ENCODE measurements around the gene KLHDC4. TPM values are rescaled to one million over a fixed set of nuclear protein-coding genes. Genes with fewer than 3 reads are reported as not detected.

The KLHDC4 gene
- total RNA-seq, 1 donor from 2014 or later = 36.4 TPM

GRCh38 chr16:87697792-87698191 is 68.0 kb downstream of the KLHDC4 start:
- no peak for DNase-seq

GRCh38 chr16:87697256-87697655 is 68.5 kb downstream of the KLHDC4 start:
- no peak for DNase-seq

GRCh38 chr16:87696726-87697125 is 69.1 kb downstream of the KLHDC4 start:
- DNase-seq = no peak

- DNase-seq = no peak
Observed at GRCh38 chr16:87695534-87695933, 70.3 kb downstream of the KLHDC4 start.

GRCh38 chr16:87694441-87695125 is 71.2 kb downstream of the KLHDC4 start:
- no peak for DNase-seq

- no peak for DNase-seq
Observed at GRCh38 chr16:87693827-87694226, 72.0 kb downstream of the KLHDC4 start.

GRCh38 chr16:87692756-87693155 is 73.0 kb downstream of the KLHDC4 start:
- DNase-seq = no peak

GRCh38 chr16:87692176-87692575 is 73.6 kb downstream of the KLHDC4 start:
- no peak for DNase-seq

GRCh38 chr16:87691686-87692079 is 74.1 kb downstream of the KLHDC4 start:
- no peak for DNase-seq

GRCh38 chr16:87690911-87691685 is 74.7 kb downstream of the KLHDC4 start:
- DNase-seq = no peak

GRCh38 chr16:87689956-87690465 is 75.8 kb downstream of the KLHDC4 start:
- no peak for DNase-seq

GRCh38 chr16:87688876-87689815 is 76.6 kb downstream of the KLHDC4 start:
- DNase-seq = no peak

GRCh38 chr16:87687998-87688529 is 77.7 kb downstream of the KLHDC4 start:
- DNase-seq = no peak

GRCh38 chr16:87687126-87687910 is 78.5 kb downstream of the KLHDC4 start:
- DNase-seq = no peak

- DNase-seq = no peak
Observed at GRCh38 chr16:87686697-87687096, 79.1 kb downstream of the KLHDC4 start.

- DNase-seq = no peak
Observed at GRCh38 chr16:87685766-87686165, 80.0 kb downstream of the KLHDC4 start.

- DNase-seq = no peak
Observed at GRCh38 chr16:87685405-87685755, 80.4 kb downstream of the KLHDC4 start.

- no peak for DNase-seq
Observed at GRCh38 chr16:87684711-87685404, 80.9 kb downstream of the KLHDC4 start.

GRCh38 chr16:87684106-87684677 is 81.6 kb downstream of the KLHDC4 start:
- no peak for DNase-seq

GRCh38 chr16:87682852-87683399 is 82.9 kb downstream of the KLHDC4 start:
- no peak for DNase-seq

Measured in dermis blood vessel endothelial cell (primary cell).